GM12878 (cell line): ENCODE results near the gene ZBTB5. TPM values are rescaled to one million over a fixed set of nuclear protein-coding genes. Genes with fewer than 3 reads are reported as not detected.
A peak's percentile ranks its signal among the peaks of the same experiment; 100 is the strongest.

Experiments used
- ATAC-seq: fragments of 200-7000 bp; cut with Tn5 transposase; 3 replicates; pipeline ENCODE4 v1.9.1; 2020; ENCODE audit warnings: mild to moderate bottlenecking, moderate library complexity
- BruUV-seq: library from RNA; stranded (reverse); fragments of 400-500 nt; replicated peaks from 2 replicates; lab custom pipeline; 2021; lab: Mats Ljungman, UMichigan
- CTCF ChIA-PET: fragments of 300-600 bp; sonication (Branson Sonifier 250); formaldehyde crosslinking; extraction: SDS; loops from one replicate; lab custom pipeline; 2021; ENCODE audit warnings: inconsistent platforms; lab: Yijun Ruan, JAX
- POLR2A ChIA-PET: fragments of 350-600 bp; formaldehyde crosslinking; extraction: SDS; loops from one replicate; lab custom pipeline; 2021; ENCODE audit warnings: inconsistent platforms; lab: Charles Lee
- RAD21 ChIA-PET: fragments of 300-600 bp; sonication (Branson Sonifier 250); formaldehyde crosslinking; loops from one replicate; lab custom pipeline; 2023; ENCODE audit warnings: antibody characterized with exemption; ENCODE audit not compliant: unreplicated experiment; lab: Charles Lee
- SMC1A ChIA-PET: fragments of 300-600 bp; sonication (Branson Sonifier 250); formaldehyde crosslinking; loops from one replicate; lab custom pipeline; 2023; ENCODE audit not compliant: unreplicated experiment, uncharacterized antibody; lab: Charles Lee
- DNase-seq: peaks from one replicate; pipeline ENCODE4 v3.0.0-alpha.2; 2011; ENCODE audit warnings: low read depth, low spot score
- FAIRE-seq: peaks from 3 replicates; lab custom pipeline; 2011; peaks lifted over from hg19 to GRCh38; lab: Jason Lieb, UNC
- H2AFZ ChIP-seq: 2 replicates; pipeline ENCODE4 v1.6.0; 2011; ENCODE audit warnings: low read depth, low read length, control low read depth; ENCODE audit not compliant: control insufficient read depth
- H3K27ac ChIP-seq: 2 replicates; pipeline ENCODE4 v1.5.1; 2011; ENCODE audit warnings: control low read depth; ENCODE audit not compliant: control insufficient read depth, insufficient read depth
- H3K27me3 ChIP-seq, 2 experiments: replicated peaks in 1 of 2; 2 replicates each; pipeline versions ENCODE4 v1.6.0 to v1.6.1; 2011; ENCODE audit warnings: low read length in 1 of 2; ENCODE audit not compliant: control insufficient read depth in 2 of 2, insufficient read depth in 2 of 2
- H3K36me3 ChIP-seq, 2 experiments: 2 replicates each; pipeline ENCODE4 v1.5.1; 2011; ENCODE audit warnings: low read length in 1 of 2; ENCODE audit not compliant: control insufficient read depth in 2 of 2, insufficient read depth in 2 of 2
- H3K4me1 ChIP-seq: 2 replicates; pipeline ENCODE4 v1.6.1; 2011; ENCODE audit warnings: mild to moderate bottlenecking, low read length, moderate library complexity, mixed read lengths; ENCODE audit not compliant: control insufficient read depth, insufficient read depth
- H3K4me2 ChIP-seq: 2 replicates; pipeline ENCODE4 v1.6.0; 2011; ENCODE audit warnings: control low read depth; ENCODE audit not compliant: control insufficient read depth, insufficient read depth
- H3K4me3 ChIP-seq: fragments of 200-600 bp; sonication (generic); 2 replicates; pipeline ENCODE4 v1.5.1; 2016
- H3K79me2 ChIP-seq: 2 replicates; pipeline ENCODE4 v1.6.0; 2011; ENCODE audit warnings: low read length; ENCODE audit not compliant: control insufficient read depth, insufficient read depth
- H3K9ac ChIP-seq: 2 replicates; pipeline ENCODE4 v1.8.0; 2011; ENCODE audit warnings: low read length, control low read depth, mixed read lengths; ENCODE audit not compliant: control insufficient read depth, insufficient read depth
- H3K9me3 ChIP-seq: replicated peaks from 3 replicates; pipeline ENCODE4 v1.5.1; 2011; ENCODE audit warnings: mild to moderate bottlenecking, low read length; ENCODE audit not compliant: control insufficient read depth, insufficient read depth
- H4K20me1 ChIP-seq: 2 replicates; pipeline ENCODE4 v1.6.0; 2011; ENCODE audit not compliant: control insufficient read depth, insufficient read depth
- BCL11A ChIP-seq: IDR thresholded peaks from 2 replicates; pipeline ENCODE4 v1.6.1; 2011; ENCODE audit warnings: low read depth, low read length
- BHLHE40 ChIP-seq, 2 experiments: fragments of 450-650 bp in 1 of 2; IDR thresholded peaks; 2 replicates each; pipeline ENCODE4 v1.6.1; 2011 to 2017; ENCODE audit warnings: low read depth in 2 of 2, borderline replicate concordance in 1 of 2, improper control_type of control experiment in 1 of 2, low read length in 1 of 2, mild to moderate bottlenecking in 1 of 2
- CEBPB ChIP-seq, 2 experiments: fragments of 150-350 bp in 1 of 2; IDR thresholded peaks; 2 replicates each; pipeline ENCODE4 v1.6.1; 2012 to 2014; ENCODE audit warnings: low read depth in 2 of 2, low read length in 2 of 2, borderline replicate concordance in 1 of 2, inconsistent platforms in 1 of 2
- CEBPZ ChIP-seq: fragments of 150-350 bp; IDR thresholded peaks from 2 replicates; pipeline ENCODE4 v1.6.1; 2016; ENCODE audit warnings: low read depth, low read length
- IRF3 ChIP-seq: fragments of 450-650 bp; IDR thresholded peaks from 2 replicates; pipeline ENCODE4 v1.6.1; 2014; ENCODE audit warnings: mild to moderate bottlenecking
- KAT2A ChIP-seq: conservative IDR thresholded peaks from 2 replicates; pipeline ENCODE4 v1.6.1; 2011; ENCODE audit warnings: low read depth, low read length; ENCODE audit not compliant: control insufficient read depth
- LARP7 ChIP-seq: fragments of 450-650 bp; IDR thresholded peaks from 2 replicates; pipeline ENCODE4 v1.6.1; 2017; ENCODE audit warnings: mild to moderate bottlenecking
- MAX ChIP-seq: IDR thresholded peaks from 2 replicates; pipeline ENCODE4 v1.6.1; 2012; ENCODE audit warnings: low read depth, low read length, improper control_type of control experiment
- MXI1 ChIP-seq: fragments of 150-350 bp; IDR thresholded peaks from 2 replicates; pipeline ENCODE4 v1.6.1; 2011; ENCODE audit warnings: low read depth, mild to moderate bottlenecking, inconsistent platforms, low read length, improper control_type of control experiment
- RAD51 ChIP-seq: fragments of 450-650 bp; IDR thresholded peaks from 2 replicates; pipeline ENCODE4 v1.6.1; 2016; ENCODE audit warnings: moderate library complexity, mild to moderate bottlenecking, inconsistent platforms
- SIN3A ChIP-seq: IDR thresholded peaks from 2 replicates; pipeline ENCODE4 v1.6.1; 2012; ENCODE audit warnings: low read depth, low read length, improper control_type of control experiment
- TAF1 ChIP-seq: IDR thresholded peaks from 2 replicates; pipeline ENCODE4 v1.6.1; 2011; ENCODE audit warnings: mild to moderate bottlenecking, low read depth, low read length, borderline replicate concordance
- WRNIP1 ChIP-seq: IDR thresholded peaks from 2 replicates; pipeline ENCODE4 v1.6.1; 2011; ENCODE audit warnings: low read depth, low read length, improper control_type of control experiment, borderline replicate concordance
- YBX1 ChIP-seq: fragments of 450-650 bp; IDR thresholded peaks from 2 replicates; pipeline ENCODE4 v1.6.1; 2016; ENCODE audit warnings: antibody characterized with exemption
- YY1 ChIP-seq: IDR thresholded peaks from 2 replicates; pipeline ENCODE4 v1.6.1; 2011; ENCODE audit warnings: low read depth, mild to moderate bottlenecking, low read length
- WGBS: methylation state at CpG from one replicate; pipeline ENCODE4 v1.1.6; 2016; ENCODE audit warnings: low lambda C conversion rate; ENCODE audit not compliant: insufficient replicate concordance, insufficient coverage; ENCODE audit errors: missing lambda C conversion rate; 5-methylcytosine and 5-hydroxymethylcytosine counted together
- in situ Hi-C: fragments of 300-500 bp; cut with MboI; formaldehyde crosslinking; loops from 9 replicates; pipeline ENCODE4 v1.14.3; 2018; ENCODE audit warnings: mixed read lengths
- intact Hi-C: fragments of 100-400 bp; cut with micrococcal nuclease; formaldehyde crosslinking; loops from one replicate; pipeline ENCODE4 v1.14.2; 2022; ENCODE audit not compliant: unreplicated experiment
- polyA plus RNA-seq, 11 experiments: library from polyadenylated mRNA; depleted of rRNA in 4 of 11; unstranded in 6 of 11; stranded (reverse) in 5 of 11; fragments of >200 nt; fragmentation: Nextera tagmentation in 4 of 11; fragmentation: Illumina TruSeq in 1 of 11; extraction: Ambion mirVana in 4 of 11; extraction: Trizol in 1 of 11; gene quantifications; 1 replicate in 1 of 11; 2 replicates in 10 of 11; pipeline versions ENCODE4 v1.2.1 to v1.2.3, GENCODE V29; 2011 to 2016; ENCODE audit warnings: inconsistent platforms in 2 of 11, missing spikeins in 2 of 11, low read depth in 1 of 11
- total RNA-seq, 4 experiments: library from RNA; depleted of rRNA in 3 of 4; stranded (reverse); fragments of >200 nt in 3 of 4; fragmentation: Illumina TruSeq in 1 of 4; extraction: Trizol in 1 of 4; gene quantifications; 2 replicates each; pipeline versions ENCODE4 v1.2.1 to v1.2.3, GENCODE V29; 2013 to 2021

ZBTB5 gene
- total and polyA plus RNA-seq, 10 of the 15 experiments (the other 5 are each of a cell fraction or from before 2014, with no cell fraction given) = 1.4 to 32.5 (median 12.1) TPM

GRCh38 chr9:37464426-37465248 lies 613 bp downstream of the ZBTB5 start:
- peak; percentile 30 for DNase-seq
- peak overlapping the region; percentile 92 for H3K27ac ChIP-seq
- H3K9ac ChIP-seq = peak overlapping the region; percentile 95
- 3% methylated on average over 43 of the region's 47 CpGs for WGBS
- H3K36me3 ChIP-seq = no peaks in the 10 kb centered on the region
- intact Hi-C loops = loop anchor here (1.0 to 10.0 kb wide), 4 partner anchors 54 to 600 kb away; partner anchors contain the start of genes PAX5, SHB and TOMM5
- no peaks in the 10 kb centered on the region for H3K4me1 ChIP-seq
- ChIA-PET POLR2A (interaction anchor here (0.6 to 4.9 kb wide), 11 partner anchors 11 to 437 kb away, joined by 3 to 28 read pairs (median 4); partner anchors contain the start of genes GRHPR, POLR1E and TOMM5), CTCF (interaction anchor here (1.2 to 1.9 kb wide), 5 partner anchors 16 to 592 kb away, joined by 3 to 7 read pairs (median 5); no protein-coding TSS in a partner anchor), RAD21 (interaction anchor here (0.6 to 3.1 kb wide), 13 partner anchors 12 to 612 kb away, joined by 3 to 12 read pairs (median 5); partner anchors contain the start of gene POLR1E), SMC1A (interaction anchor here (0.6 to 3.9 kb wide), 6 partner anchors 12 to 91 kb away, joined by 3 to 33 read pairs (median 4); no protein-coding TSS in a partner anchor)
- no TSS peak for BruUV-seq
- H4K20me1 ChIP-seq = no peaks in the 10 kb centered on the region
- H3K27me3 ChIP-seq = no peaks in the 10 kb centered on the region
- H2AFZ ChIP-seq = peak overlapping the region; percentile 82
- peak; percentile 62 for ATAC-seq
- H3K9me3 ChIP-seq = no peaks in the 10 kb centered on the region
- H3K79me2 ChIP-seq = peaks cover 51% of the 10 kb centered on the region
- H3K4me3 ChIP-seq = peak overlapping the region; percentile 84
- in situ Hi-C loops = no loop called here
- peak overlapping the region; percentile 85 for H3K4me2 ChIP-seq
- FAIRE-seq = no peak
- TF ChIP-seq CEBPB (IDR thresholded peaks at IDR 0.05; ENCODE audit: borderline replicate concordance in 1 of 2, low read depth in 2 of 2, low read length in 2 of 2) (no peak), YBX1 (no peak), SIN3A (0 out of 2 replicates have a peak, but pooled peaks have one; percentile 79), IRF3 (no peak), KAT2A (no peak), YY1 (peak; percentile 74), BHLHE40 (IDR thresholded peaks at IDR 0.05; ENCODE audit: borderline replicate concordance in 1 of 2, low read depth in 2 of 2, low read length in 1 of 2) (peak; percentile 68 to 89; a peak in 3 of 4 replicates), MAX (peak; percentile 54; the same call in 1 of the 2 replicates), BCL11A (no peak), MXI1 (no peak; the same call in 1 of the 2 replicates), TAF1 (peak; percentile 46; the same call in 1 of the 2 replicates), WRNIP1 (no peak), CEBPZ (no peak), LARP7 (peak; percentile 84), RAD51 (0 out of 2 replicates have a peak, but pooled peaks have one; percentile 40)
